LoVo (cell line): ENCODE results near the gene TRAF7.
"Not testable (repeated sequence)": the region's sequence is repeated elsewhere in the genome, so short reads cannot be mapped to it uniquely, and the experiment has no call there.

Experiments
- DNase-seq: peaks from one replicate; pipeline ENCODE4 v3.0.0-alpha.2; 2016; ENCODE audit warnings: low spot score

TRAF7 gene

DNA sequence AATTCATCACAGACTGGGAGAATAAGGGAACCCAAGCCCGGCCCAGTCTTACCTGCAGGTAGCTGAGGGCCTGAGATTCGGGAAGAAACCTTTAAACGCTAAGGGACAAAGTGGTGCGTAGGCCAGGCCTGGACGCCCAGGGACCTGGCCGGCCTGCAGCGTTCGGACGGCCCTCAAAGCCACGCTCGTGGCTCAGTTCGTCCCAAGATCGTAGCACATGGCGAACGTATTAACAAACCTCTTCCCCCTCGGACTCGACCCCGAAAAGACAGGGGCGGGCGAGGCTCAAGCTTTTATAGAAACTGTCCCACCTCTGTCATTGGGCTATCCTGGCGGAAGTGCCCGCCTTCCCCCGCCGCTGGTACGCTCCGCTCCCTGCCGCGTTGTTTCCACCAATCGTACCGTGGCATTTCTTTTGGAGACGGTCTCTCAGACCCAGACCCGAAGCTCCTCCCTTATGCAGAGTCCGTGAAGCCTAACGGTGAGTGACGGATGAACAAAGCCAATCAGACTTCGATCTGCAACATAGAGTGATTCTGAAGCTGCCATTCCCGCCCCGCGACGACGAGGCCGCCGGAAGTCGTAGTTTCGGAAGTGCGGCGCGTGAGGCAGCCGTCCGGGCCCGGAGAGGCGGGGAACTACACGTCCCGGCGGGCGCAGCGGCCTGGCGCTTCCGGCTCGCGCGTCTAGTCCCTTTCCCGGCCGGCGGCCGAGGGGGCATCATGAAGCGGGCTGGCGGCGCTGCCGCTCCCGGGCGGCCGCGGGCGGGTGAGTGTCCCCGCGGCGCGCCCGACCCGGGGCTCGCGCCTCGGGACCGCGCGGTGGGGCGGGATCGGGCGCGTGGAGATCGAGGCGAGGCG is at the start of gene TRAF7:
TRAF7 (plus strand) TSS at position 692 of the 860 bp plus-strand sequence. CDS start 8,139 bp downstream, outside the sequence.
- peak; percentile 99 for DNase-seq

DNA sequence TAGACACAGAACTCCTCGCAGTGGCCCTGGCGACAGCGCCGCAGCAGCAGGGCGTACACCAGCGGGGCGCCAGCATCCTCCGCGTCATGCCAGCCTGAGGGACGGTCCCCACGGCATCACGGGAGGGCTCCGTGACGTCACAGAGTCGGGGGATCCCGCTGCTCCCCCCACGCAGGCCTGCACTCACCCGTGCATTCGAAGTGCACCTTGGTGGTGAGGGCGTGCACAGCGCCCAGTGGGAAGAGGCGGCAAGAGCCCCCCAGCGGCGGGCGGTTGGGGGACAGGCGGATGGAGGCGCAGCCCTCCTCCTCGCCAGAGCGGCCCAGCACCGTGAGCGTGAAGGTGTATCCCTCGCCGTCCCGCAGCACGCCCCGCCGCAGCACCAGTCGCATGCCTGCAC is 49.4 kb upstream of the TRAF7 start:
- not testable (repeated sequence) for DNase-seq

DNA sequence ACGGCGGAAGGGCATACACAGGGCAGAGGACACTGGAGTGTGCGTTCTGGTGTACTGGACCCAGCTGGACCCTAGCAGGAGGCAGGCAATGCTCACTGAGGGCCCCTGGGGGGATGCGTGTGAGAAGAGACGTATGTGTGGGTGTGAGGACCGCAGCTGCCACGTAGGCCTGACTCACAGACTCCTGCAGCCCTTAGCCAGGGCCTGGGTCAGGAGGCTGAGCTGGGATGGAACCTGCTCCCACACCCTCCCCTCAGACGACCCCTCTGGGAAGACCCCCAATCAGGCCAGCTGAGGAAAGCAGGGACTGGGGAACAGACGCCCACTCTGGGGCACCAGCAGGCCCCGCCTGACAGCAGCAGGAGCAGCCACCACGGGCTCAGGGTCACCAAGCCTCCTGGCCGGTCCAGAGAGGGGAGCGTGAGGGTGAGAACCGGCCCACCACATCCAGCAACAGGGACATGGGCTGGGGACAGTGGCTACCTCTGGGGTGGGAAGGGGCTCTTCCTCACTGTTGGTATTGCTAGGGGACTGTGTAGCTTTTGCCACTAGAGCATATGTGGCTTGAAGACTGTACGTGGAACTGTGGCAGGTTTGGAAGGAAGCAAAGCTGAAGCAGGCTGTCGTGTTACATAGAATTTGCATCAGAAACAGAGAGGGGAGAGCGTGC is 48.3 kb upstream of the TRAF7 start:
- DNase-seq, result not testable (repeated sequence)

DNA sequence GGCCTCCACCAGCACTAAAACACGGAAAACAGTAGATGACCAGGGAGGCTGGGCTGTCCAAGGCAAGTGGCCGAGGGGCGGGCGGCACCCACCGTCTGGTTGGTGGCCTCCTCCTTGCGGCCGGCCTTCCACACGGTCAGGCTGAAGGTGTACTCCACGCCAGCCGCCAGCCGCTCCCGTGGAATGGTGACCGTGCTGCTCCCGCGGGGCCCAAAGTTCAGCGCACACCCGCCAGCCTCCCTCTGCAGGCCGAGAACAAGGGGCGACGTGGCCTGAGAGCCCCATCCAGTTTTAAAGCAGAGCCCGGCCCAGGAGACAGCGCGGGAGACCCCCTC is 47.8 kb upstream of the TRAF7 start:
- DNase-seq, result not testable (repeated sequence)

DNA sequence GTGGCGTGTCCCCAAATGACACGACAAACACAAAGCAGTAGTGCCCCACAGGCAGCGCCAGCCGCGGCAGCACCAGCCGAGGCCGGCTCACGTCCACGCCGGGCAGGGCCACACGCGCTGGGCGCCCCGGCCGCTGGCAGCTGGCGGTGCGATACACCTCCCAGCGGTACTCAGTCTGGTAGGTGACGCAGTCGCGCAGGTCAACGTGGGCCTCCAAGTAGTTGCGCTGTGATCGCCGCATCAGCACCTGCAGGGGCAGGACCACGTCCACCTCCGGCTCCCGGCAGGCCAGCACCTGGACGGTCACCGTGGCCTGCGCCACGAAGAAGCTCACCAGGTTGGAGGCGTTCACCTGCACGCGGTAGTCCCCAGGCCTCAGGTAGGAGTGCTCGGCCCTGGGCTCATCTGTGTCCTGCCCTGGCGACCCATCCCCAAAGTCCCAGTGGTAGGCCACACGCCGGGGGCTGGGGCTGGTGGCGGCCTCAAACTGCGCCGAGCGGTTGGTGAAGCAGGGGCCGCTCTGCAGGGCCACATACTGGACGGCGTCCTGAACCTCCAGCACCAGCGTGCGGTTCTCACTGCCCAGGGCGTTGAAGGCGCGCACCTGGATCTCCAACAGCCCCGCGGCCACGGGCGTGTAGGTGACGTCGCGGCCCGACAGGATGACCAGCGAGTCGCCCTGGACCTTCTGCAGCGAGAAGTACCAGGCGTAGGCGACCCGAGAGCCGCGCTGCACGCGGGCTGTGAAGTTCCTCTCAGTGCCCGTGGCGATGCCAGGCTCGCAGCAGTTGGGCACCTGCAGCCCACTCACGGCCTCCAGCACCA is 46.9 kb upstream of the TRAF7 start:
- DNase-seq, result not testable (repeated sequence)

DNA sequence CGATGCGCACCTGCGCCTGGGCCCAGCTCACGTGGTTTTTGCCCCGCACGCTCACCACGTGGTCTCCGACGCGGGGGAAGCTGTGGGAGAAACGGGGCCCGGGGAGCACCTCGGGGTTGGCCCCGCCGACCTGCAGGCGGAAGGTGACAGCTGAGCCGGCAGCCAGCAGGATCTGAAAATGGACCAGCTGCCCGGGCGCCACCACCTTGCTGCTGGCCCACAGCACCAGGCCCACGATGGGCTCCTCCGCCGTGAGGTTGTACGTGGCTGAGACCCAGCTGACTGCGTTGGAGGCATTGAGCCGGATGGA is 46.4 kb upstream of the TRAF7 start:
- DNase-seq, result not testable (repeated sequence)

DNA sequence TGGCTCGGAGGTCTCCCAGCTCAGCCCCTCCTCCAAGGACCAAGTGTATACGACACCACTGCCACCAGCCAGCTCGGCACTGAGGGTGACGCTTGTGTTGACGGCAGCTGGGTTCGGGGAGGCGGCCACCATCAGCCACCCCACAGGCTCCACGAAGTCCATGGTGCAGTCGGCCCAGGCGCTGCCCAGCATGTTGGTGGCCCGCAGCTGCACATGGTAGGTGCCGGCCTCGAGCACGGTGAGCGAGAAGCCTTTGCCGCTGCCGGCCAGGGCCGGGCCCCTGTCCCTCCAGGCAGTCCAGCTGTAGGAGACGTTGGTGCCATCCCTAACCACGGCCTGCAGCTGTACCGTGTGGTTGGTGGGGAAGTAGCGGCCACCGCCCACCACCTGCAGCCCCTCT is 45.7 kb upstream of the TRAF7 start:
- not testable (repeated sequence) for DNase-seq

DNA sequence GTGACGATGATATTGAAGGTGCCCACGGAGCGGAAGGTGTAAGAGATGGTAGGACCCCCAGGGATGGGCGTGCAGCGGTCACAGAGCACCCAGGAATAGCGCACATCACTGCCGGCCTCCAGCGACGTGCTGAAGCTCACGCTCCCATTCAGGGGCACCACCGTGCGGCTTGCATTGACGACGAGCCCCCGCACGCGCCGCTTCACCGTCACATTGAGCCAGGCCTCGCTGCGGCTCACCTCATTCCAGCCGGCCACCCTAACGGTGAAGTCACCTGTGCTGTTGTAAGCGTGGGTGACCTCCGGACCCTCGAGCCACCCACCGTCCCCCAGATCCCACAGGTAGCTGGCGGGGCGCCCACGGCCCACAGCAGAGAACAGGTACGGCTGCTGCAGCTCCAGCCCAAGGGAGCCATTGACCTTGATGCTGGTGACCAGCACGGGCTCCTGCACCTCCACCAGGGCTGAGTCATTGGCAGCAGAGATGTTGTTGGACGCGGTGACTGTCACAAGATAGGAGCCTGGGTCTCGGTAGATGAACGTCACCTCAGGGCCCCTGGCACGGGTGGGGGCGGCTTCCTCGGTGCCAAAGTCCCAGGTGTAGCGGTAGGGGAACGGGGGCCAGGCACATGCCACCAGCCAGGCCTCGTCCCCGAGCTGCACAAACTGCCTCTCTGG is 45.1 kb upstream of the TRAF7 start:
- not testable (repeated sequence) for DNase-seq

DNA sequence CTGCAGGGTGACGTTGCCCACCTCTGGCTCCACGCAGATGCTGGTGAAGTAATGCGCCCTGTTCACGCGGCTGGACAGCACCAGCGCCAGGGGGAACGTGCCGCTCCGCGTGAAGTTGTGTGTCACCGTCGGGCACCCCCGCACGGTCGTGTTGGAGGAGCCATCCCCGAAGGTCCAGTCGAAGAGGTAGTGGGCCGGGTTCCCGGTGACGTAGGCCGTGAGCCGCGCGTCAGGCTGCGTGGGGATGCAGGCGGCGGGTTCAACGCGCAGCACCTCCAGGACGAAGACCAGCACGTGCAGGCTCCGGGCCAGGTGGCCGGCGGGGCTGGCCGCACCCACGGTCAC is 44.6 kb upstream of the TRAF7 start:
- DNase-seq, result not testable (repeated sequence)

DNA sequence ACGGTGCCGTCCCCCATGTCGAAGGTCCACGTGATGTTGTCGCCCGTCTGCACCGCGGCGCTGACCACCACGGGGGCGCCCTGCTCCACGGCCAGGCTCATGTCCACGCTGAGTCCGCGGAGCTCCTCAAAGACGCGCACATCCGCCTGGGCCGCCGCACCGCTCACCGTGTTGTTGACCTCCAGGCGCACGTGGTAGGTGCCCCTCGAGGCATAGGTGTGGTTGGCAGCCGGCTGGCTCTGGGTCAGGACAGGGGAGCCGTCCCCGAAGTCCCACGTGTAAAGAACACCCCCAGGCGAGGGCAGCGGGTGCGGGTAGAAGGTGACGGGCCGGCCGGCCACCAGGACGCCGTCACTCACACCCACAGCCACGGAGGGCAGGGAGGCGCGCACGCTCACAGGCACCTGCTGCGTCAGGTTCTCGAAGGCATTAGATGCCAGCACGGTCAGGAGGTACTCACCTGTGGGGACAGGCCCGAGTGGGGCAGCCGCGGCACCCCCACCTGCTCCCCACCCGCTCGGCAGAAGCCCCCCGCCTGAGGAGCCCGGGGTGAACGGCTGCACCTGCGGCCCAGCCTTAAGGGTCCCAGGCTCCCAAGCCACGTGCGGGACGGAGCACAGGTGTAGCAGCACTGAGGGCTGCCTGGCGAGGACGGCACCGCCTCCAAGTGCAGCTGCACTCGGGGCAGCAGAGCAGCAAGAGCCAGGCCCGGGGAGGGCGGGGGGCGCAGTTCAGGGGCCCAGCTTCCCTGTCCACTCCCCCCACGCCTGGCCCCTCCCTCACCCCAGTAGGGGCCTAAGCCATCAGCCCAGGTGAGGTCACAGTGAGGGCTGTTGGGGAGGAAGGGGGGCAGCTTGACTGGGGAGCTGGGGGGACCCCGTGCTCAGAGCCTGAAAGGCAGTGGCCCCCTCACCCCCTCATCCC is 43.9 kb upstream of the TRAF7 start:
- not testable (repeated sequence) for DNase-seq

DNA sequence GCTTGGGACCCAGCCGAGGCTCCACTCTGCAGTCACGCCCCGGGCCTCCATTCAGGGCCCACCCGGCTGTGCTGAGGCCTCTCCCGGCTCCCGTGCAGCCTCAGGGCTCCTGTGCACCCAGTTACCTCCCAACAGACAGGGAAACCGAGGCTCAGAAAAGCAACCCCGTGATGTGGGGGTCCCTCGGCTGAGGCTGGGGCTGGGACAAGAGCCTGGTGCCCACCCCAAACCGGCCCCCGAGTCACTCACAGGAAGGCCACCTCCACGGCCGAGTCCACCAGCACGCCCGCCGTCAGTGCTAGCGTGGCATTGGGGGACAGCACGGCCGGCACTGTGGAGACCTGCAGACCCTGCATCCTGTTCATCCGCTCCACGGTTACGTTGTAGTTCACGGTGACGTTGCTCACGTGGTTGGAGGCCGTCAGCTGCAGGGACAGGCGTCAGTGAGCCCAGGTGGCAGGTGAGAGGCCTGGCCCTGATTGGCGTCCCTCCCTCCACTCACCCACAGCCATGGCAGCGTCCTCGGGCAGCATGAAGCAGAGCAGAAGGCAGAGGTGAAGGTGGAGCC is 43.0 kb upstream of the TRAF7 start:
- not testable (repeated sequence) for DNase-seq

DNA sequence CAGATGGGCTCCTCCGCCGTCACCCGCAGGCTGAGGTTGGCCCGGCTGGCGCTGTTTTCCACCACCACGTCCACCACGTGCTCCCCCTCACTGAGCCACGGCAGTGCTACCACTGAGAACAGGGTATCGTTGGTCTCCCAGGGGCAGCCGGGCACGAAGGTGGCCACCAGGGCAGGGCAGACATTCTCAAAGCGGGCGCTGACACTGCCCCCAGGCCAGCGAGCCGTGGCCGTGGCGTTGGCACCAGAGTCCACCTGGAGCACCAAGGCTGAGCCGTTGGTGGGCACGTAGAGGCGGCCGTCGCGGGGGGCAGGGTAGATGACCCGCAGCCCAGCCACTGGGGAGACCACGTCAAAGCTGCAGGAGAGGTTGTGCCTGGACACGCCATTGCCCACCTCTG is 41.4 kb upstream of the TRAF7 start:
- not testable (repeated sequence) for DNase-seq

DNA sequence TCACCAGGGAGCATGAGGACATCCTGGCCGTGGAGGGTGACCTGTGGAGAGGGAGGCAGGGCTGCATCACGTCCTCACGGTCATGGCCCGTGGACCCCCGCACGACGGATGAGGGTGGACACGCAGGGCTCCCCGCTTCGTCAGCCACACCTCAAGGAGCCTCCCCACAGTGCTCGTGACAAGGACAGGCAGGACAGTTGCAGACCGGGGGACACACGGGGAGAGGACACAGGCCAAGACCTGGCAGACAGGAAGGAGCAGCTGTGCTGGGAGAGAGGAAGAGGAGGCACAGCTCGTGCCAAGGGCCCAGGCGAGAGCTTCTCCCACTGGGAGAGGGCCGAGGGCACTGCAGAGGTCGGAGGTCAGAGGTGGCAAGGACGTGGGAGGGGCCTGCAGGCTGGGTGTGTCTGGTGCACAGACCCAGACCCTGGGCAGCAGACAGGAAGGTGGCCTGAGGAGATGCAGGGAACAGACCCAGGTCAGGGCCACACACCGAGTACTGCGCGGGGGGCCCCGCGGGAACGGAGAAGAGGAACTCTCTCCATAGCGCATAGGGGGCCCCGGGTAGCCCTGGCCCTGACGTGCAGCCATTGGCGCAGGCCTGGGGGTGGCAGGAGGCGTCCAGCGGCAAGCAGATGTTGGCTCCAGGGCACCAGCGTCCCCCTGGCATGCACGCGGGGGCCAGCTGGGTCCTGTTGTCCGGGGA is 40.5 kb upstream of the TRAF7 start:
- not testable (repeated sequence) for DNase-seq

DNA sequence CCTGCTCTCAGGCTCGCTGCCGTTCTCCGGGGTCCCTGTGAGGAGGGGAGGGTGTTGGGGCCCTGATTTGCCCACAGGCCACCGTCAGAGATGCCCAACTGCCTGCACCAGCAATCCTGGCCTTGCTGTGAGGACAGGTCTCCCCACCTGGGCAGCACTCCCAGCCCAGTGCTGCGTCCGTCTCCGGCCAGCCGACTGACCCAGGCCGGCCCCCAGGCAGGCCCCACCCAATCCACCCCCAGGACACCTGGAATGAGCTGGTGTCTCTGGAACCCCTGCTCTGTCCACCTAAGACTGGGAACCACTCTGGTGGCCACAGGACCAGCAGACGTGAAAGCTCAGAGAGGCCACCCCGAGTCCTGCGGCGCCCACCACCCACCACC is 40.0 kb upstream of the TRAF7 start:
- DNase-seq, result no peak

DNA sequence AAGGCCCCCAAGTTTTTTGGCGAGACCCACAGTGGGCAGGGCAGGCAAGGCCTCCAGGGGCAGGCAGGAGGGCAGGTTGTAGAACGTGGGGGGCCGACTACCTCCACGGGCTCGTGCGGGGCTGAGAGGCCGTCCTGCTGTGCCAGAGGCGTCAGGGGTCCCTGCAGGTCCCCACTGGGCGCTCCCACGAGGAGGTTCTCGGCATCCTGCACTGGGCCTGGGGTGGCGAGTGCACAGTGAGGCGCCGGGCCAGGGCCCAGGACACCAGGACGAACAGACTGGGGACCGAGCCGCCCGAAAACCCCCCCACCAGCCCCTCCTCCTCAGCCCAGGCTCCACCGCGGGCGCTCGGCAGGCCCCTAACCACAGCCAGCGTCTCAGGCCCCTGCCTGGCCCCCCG is 39.2 kb upstream of the TRAF7 start:
- DNase-seq, result not testable (repeated sequence)

DNA sequence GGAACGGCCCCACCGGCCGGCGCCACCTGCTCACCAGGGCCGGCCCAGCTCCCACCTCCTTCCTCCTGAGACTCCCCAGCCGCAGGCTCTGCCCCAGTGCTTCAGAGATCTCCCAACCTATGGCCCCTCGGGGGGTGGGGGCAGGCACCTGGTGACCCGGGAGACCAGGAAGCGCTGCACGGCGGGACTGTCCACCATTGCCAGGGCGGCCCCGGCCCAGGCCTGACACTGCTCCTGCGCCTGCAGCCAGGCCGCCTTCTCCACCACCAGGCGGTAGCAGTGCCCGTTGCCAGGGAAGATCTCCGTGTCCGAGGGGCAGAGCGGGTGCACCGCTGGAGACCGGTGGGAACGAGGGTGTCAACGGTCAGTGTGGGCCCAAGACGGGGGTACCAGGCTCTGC is 38.2 kb upstream of the TRAF7 start:
- DNase-seq, result not testable (repeated sequence)

DNA sequence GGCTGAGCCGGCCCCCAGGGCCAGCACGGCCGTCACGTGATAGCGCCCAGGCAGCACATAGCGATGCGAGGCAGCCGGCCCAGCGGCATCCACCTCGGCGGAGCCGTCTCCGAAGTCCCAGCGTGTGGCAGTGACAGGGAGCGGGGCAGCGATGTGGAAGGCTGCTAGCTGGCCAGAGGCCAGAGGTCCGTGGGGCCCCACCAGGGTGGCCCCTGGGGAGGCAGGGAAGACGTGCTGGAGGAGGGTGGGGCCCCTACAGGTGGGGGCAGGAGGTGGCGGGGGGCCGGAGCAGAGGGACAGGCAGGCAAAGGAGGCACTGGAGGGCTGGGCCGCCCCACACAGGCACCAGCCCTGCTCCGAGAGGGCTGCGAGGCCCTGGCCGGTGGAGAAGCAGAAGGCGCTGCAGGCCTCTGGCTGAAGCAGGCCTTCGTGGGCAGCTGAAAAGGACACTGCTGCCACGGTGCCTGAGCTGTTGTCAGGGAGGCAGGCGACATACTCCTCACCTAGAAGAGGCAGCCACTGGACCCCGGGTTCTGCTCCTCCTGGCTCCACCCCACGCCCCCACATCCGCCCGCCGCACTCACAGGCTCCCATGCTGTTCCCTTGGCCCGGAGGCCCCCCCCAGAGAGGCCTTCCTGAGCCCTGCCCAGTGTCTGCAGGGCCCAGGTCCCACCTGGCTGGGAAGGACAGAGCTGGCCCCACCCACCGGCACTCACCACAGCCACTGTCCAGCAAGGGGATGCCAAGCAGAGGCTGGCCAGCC is 37.4 kb upstream of the TRAF7 start:
- not testable (repeated sequence) for DNase-seq

DNA sequence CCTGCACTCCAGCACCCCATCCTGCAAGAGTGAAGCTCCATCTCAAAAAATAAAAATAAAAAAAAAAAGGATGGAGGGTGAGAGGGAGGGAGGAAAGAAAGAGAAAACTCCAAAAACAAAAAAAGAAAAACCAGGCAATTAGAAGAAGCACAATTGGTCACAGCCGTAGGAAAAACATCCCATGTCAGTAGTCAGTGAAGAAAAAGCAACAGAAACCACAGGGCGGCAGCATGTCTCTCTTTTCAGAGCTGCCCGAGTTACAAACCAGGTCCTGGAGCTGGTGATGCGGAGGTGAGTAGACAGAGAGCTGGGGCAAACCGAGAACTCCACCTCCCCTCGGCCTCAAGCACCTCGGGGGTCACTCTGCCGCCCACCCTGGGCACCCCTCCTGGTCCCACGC is 34.3 kb upstream of the TRAF7 start:
- not testable (repeated sequence) for DNase-seq

DNA sequence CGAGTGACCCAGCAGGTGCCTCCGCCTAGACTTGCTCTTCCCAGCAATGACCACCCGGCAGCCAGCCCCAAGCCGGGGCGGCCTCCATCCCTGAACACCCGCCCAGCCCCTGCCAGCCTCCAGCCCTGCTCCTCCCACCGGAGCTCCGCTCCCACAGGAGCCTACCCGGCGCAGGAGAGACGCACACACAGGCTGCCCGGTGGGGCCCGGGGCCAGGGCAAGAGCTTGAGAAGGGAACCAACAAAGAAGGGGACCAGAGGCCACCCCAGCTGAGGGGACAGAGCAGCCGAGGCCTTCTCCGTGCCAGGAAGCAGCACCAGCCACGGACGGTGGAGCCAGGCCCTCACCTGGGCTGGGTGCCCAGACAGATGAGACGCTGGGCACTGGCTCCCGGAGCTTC is 33.7 kb upstream of the TRAF7 start:
- no peak for DNase-seq
